Measurements from ENCODE around the gene VSTM2B. TPM values are rescaled to one million over a fixed set of nuclear protein-coding genes. Genes with fewer than 3 reads are reported as not detected.
"Not testable (repeated sequence)": the region's sequence is repeated elsewhere in the genome, so short reads cannot be mapped to it uniquely, and the experiment has no call there.

The VSTM2B gene
- polyA plus RNA-seq, 1 of the 3 experiments (the other 2 are of a cell fraction), result not detected

DNA sequence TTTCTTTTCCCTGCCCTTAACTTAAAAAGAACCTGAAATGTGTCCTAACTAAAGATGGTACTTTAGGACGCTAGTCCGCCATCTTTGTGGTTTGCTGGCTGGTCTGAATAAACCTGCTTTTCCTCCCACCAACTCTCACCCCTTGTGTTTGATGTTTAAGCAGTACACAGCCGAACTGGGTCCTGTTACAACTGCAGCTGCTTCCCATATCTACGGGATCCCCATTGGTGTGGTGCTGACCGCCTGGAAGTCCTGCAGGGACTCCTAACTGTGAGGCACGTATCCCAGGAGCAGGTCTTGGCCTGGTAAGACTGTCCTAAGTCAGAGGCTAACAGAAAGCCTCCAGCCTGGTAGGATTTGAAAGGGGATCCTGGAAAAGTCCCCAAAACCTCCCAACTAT lies 40.9 kb upstream of the VSTM2B start:
- Histone ChIP-seq H3K9me3 (no peaks in the 10 kb centered on the region), H3K4me3 (ENCODE audit: low read depth in 2 of 2, low read length in 1 of 2) (no peak overlapping the region), H3K36me3 (replicated peaks in 1 of 2; ENCODE audit: control insufficient read depth in 1 of 2, insufficient read depth in 2 of 2, low read length in 1 of 2) (no peaks in the 10 kb centered on the region), H3K27ac (ENCODE audit: low read depth in 2 of 2, low read length in 1 of 2) (no peak overlapping the region), H2AFZ (ENCODE audit: low read depth) (no peak overlapping the region), H3K4me1 (ENCODE audit: control insufficient read depth in 1 of 2, insufficient read depth in 2 of 2, low read depth in 1 of 2, low read length in 1 of 2) (no peaks in the 10 kb centered on the region), H4K20me1 (ENCODE audit: insufficient read depth) (no peaks in the 10 kb centered on the region), H3K79me2 (ENCODE audit: insufficient read depth) (no peaks in the 10 kb centered on the region), H3K9ac (no peak overlapping the region), H3K9me2 (no peaks in the 10 kb centered on the region), H3K27me3 (ENCODE audit: insufficient read depth) (no peaks in the 10 kb centered on the region; the same call in 1 of the 2 replicates), H3F3A (replicated peaks; ENCODE audit: insufficient read depth) (no peaks in the 10 kb centered on the region), H3K4me2 (no peak overlapping the region)
- POLR2A ChIA-PET, result no interaction called here
- CTCF ChIA-PET, result no interaction called here
- no peak for DNase-seq
- TF ChIP-seq NFIC (IDR thresholded peaks at IDR 0.05; ENCODE audit: borderline replicate concordance), result no peak
- no peak for TF ChIP-seq TCF12 (IDR thresholded peaks at IDR 0.05)
- TF ChIP-seq YY1 (IDR thresholded peaks at IDR 0.05; ENCODE audit: low read depth), result no peak
- TF ChIP-seq JUND (IDR thresholded peaks at IDR 0.05), result no peak
- TF ChIP-seq, protein P1, sequence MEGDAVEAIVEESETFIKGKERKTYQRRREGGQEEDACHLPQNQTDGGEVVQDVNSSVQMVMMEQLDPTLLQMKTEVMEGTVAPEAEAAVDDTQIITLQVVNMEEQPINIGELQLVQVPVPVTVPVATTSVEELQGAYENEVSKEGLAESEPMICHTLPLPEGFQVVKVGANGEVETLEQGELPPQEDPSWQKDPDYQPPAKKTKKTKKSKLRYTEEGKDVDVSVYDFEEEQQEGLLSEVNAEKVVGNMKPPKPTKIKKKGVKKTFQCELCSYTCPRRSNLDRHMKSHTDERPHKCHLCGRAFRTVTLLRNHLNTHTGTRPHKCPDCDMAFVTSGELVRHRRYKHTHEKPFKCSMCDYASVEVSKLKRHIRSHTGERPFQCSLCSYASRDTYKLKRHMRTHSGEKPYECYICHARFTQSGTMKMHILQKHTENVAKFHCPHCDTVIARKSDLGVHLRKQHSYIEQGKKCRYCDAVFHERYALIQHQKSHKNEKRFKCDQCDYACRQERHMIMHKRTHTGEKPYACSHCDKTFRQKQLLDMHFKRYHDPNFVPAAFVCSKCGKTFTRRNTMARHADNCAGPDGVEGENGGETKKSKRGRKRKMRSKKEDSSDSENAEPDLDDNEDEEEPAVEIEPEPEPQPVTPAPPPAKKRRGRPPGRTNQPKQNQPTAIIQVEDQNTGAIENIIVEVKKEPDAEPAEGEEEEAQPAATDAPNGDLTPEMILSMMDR (IDR thresholded peaks at IDR 0.05), result no peak
- TF ChIP-seq FOXJ3 (CRISPR knock-in tag; IDR thresholded peaks at IDR 0.05), result no peak
- no peak for TF ChIP-seq CHD2 (IDR thresholded peaks at IDR 0.05; ENCODE audit: low read length, partially characterized antibody)
- TF ChIP-seq TAF1 (IDR thresholded peaks at IDR 0.05; ENCODE audit: borderline replicate concordance, low read depth, low read length), result no peak
- no peak for TF ChIP-seq NRF1 (IDR thresholded peaks at IDR 0.05; ENCODE audit: low read depth, low read length)
- no peak for TF ChIP-seq RFX5 (IDR thresholded peaks at IDR 0.05; ENCODE audit: low read length)
- no peak for TF ChIP-seq MXI1 (IDR thresholded peaks at IDR 0.05; ENCODE audit: low read depth, low read length)
- no peak for TF ChIP-seq EP300 (IDR thresholded peaks at IDR 0.05; ENCODE audit: borderline replicate concordance in 1 of 2, low read depth in 1 of 2, low read length in 1 of 2)
- TF ChIP-seq SIN3A (IDR thresholded peaks at IDR 0.05; ENCODE audit: borderline replicate concordance, low read depth, low read length), result no peak
- TF ChIP-seq SMC3 (IDR thresholded peaks at IDR 0.05; ENCODE audit: low read depth, low read length), result no peak
- WGBS (ENCODE audit: low lambda C conversion rate), result 3% methylated on average over 6 of the region's 6 CpGs

GRCh38 chr19:29485293-29485692 lies 40.5 kb upstream of the VSTM2B start:
- H3K4me1 ChIP-seq (ENCODE audit: control insufficient read depth in 1 of 2, insufficient read depth in 2 of 2, low read depth in 1 of 2, low read length in 1 of 2), result no peaks in the 10 kb centered on the region
- DNase-seq, result no peak
- H2AFZ ChIP-seq (ENCODE audit: low read depth), result no peak overlapping the region
- CTCF ChIA-PET, result no interaction called here
- no peak for TF ChIP-seq EZH2phosphoT487 (IDR thresholded peaks at IDR 0.05; ENCODE audit: borderline replicate concordance, low read depth)
- TF ChIP-seq NFIC (IDR thresholded peaks at IDR 0.05; ENCODE audit: borderline replicate concordance), result no peak
- TF ChIP-seq ELF1 (IDR thresholded peaks at IDR 0.05), result no peak
- TF ChIP-seq TCF12 (IDR thresholded peaks at IDR 0.05), result no peak
- TF ChIP-seq, protein P1 (IDR thresholded peaks at IDR 0.05), result no peak
- no peak for TF ChIP-seq USF2 (IDR thresholded peaks at IDR 0.05; ENCODE audit: borderline replicate concordance, low read depth, low read length)
- H3K79me2 ChIP-seq (ENCODE audit: insufficient read depth), result no peaks in the 10 kb centered on the region
- no peak overlapping the region for H3K4me3 ChIP-seq (ENCODE audit: low read depth in 2 of 2, low read length in 1 of 2)
- 13% methylated on average over 7 of the region's 7 CpGs for WGBS (ENCODE audit: low lambda C conversion rate)
- H4K20me1 ChIP-seq (ENCODE audit: insufficient read depth), result no peaks in the 10 kb centered on the region
- no peak overlapping the region for H3K9ac ChIP-seq
- no peak overlapping the region for H3K27ac ChIP-seq (ENCODE audit: low read depth in 2 of 2, low read length in 1 of 2)
- H3K9me2 ChIP-seq, result no peaks in the 10 kb centered on the region
- H3K4me2 ChIP-seq, result no peak overlapping the region
- no peaks in the 10 kb centered on the region for H3K36me3 ChIP-seq (replicated peaks in 1 of 2; ENCODE audit: control insufficient read depth in 1 of 2, insufficient read depth in 2 of 2, low read length in 1 of 2)
- POLR2A ChIA-PET, result no interaction called here
- H3F3A ChIP-seq (replicated peaks; ENCODE audit: insufficient read depth), result no peaks in the 10 kb centered on the region
- no peaks in the 10 kb centered on the region; the same call in 1 of the 2 replicates for H3K27me3 ChIP-seq (ENCODE audit: insufficient read depth)
- H3K9me3 ChIP-seq, result no peaks in the 10 kb centered on the region

GRCh38 chr19:29486961-29487360 lies 38.8 kb upstream of the VSTM2B start:
- H3K9me3 ChIP-seq; H3K4me2 ChIP-seq; H3K9me2 ChIP-seq; POLR2A ChIA-PET; H3K4me3 ChIP-seq (ENCODE audit: low read depth in 2 of 2, low read length in 1 of 2); H3K27ac ChIP-seq (ENCODE audit: low read depth in 2 of 2, low read length in 1 of 2); DNase-seq; H3K79me2 ChIP-seq (ENCODE audit: insufficient read depth); H2AFZ ChIP-seq (ENCODE audit: low read depth); H4K20me1 ChIP-seq (ENCODE audit: insufficient read depth); H3K9ac ChIP-seq; H3K4me1 ChIP-seq (ENCODE audit: control insufficient read depth in 1 of 2, insufficient read depth in 2 of 2, low read depth in 1 of 2, low read length in 1 of 2); CTCF ChIA-PET; H3K27me3 ChIP-seq (ENCODE audit: insufficient read depth); H3F3A ChIP-seq (replicated peaks; ENCODE audit: insufficient read depth); H3K36me3 ChIP-seq (replicated peaks in 1 of 2; ENCODE audit: control insufficient read depth in 1 of 2, insufficient read depth in 2 of 2, low read length in 1 of 2): not testable (repeated sequence)
- WGBS (ENCODE audit: low lambda C conversion rate), result 18% methylated on average over 9 of the region's 9 CpGs
